HepG2 (cell line): ENCODE measurements around the gene EVA1A. TPM values are rescaled to one million over a fixed set of nuclear protein-coding genes. Genes with fewer than 3 reads are reported as not detected.

Experiments used
- DNMT3B ChIP-seq: conservative IDR thresholded peaks from 2 replicates; pipeline ENCODE4 v1.6.1; 2016; ENCODE audit warnings: missing biosample characterization, control low read depth
- EHMT2 ChIP-seq: fragments of 200-600 bp; sonication (generic); IDR thresholded peaks from 2 replicates; pipeline ENCODE4 v1.7.0; 2017; ENCODE audit warnings: antibody characterized with exemption, low read depth, low read length, borderline replicate concordance
- FOXJ3 ChIP-seq: sonication (generic); formaldehyde crosslinking; IDR thresholded peaks from 2 replicates; pipeline ENCODE4 v1.4.0; 2020; ENCODE audit warnings: missing genetic modification reagents, mild to moderate bottlenecking, borderline replicate concordance
- FOXO1 ChIP-seq: sonication (generic); formaldehyde crosslinking; IDR thresholded peaks from 2 replicates; pipeline ENCODE4 v1.4.0; 2020; ENCODE audit warnings: missing genetic modification reagents
- GFI1 ChIP-seq: sonication (generic); formaldehyde crosslinking; IDR thresholded peaks from 2 replicates; pipeline ENCODE4 v1.5.0; 2020; ENCODE audit warnings: missing genetic modification reagents, mild to moderate bottlenecking, borderline replicate concordance
- HOXA5 ChIP-seq: sonication (generic); formaldehyde crosslinking; IDR thresholded peaks from 2 replicates; pipeline ENCODE4 v1.4.0; 2020; ENCODE audit warnings: missing genetic modification reagents
- KLF12 ChIP-seq: sonication (generic); formaldehyde crosslinking; IDR thresholded peaks from 2 replicates; pipeline ENCODE4 v1.4.0; 2020; ENCODE audit warnings: missing genetic modification reagents, borderline replicate concordance
- KLF6 ChIP-seq: IDR thresholded peaks from 2 replicates; pipeline ENCODE4 v1.8.0; 2016; ENCODE audit warnings: missing biosample characterization, missing genetic modification reagents
- MAFG ChIP-seq: sonication (generic); formaldehyde crosslinking; IDR thresholded peaks from 2 replicates; pipeline ENCODE4 v1.5.1; 2020; ENCODE audit warnings: mild to moderate bottlenecking, missing genetic modification reagents
- MAFK ChIP-seq, 2 experiments: IDR thresholded peaks in 1 of 2; conservative IDR thresholded peaks in 1 of 2; 2 replicates each; pipeline ENCODE4 v1.6.1; 2011; ENCODE audit warnings: improper control_type of control experiment in 2 of 2, low read length in 2 of 2
- MEIS2 ChIP-seq: sonication (generic); formaldehyde crosslinking; IDR thresholded peaks from 2 replicates; pipeline ENCODE4 v1.9.0; 2021; ENCODE audit warnings: mild to moderate bottlenecking, missing genetic modification reagents
- SIX4 ChIP-seq: sonication (generic); formaldehyde crosslinking; IDR thresholded peaks from 2 replicates; pipeline ENCODE4 v1.4.0; 2020; ENCODE audit warnings: missing genetic modification reagents
- SMYD3 ChIP-seq: sonication (generic); formaldehyde crosslinking; IDR thresholded peaks from 2 replicates; pipeline ENCODE4 v1.8.1; 2023; ENCODE audit warnings: mild to moderate bottlenecking, missing genetic modification reagents
- SSRP1 ChIP-seq: IDR thresholded peaks from 2 replicates; pipeline ENCODE4 v1.6.1; 2016; ENCODE audit warnings: control low read depth
- TCF12 ChIP-seq, 2 experiments: fragments of 450-650 bp in 1 of 2; sonication (generic) in 1 of 2; formaldehyde crosslinking in 1 of 2; IDR thresholded peaks; 2 replicates each; pipeline versions ENCODE4 v1.6.1 to v1.8.0; 2017 to 2022; ENCODE audit warnings: antibody characterized with exemption in 1 of 2, mild to moderate bottlenecking in 1 of 2, missing genetic modification reagents in 1 of 2, moderate library complexity in 1 of 2
- TCF7 ChIP-seq: sonication (generic); IDR thresholded peaks from 2 replicates; pipeline ENCODE4 v1.6.1; 2016; ENCODE audit warnings: antibody characterized with exemption, low read depth
- TFAP4 ChIP-seq: sonication (generic); IDR thresholded peaks from 2 replicates; pipeline ENCODE4 v1.6.1; 2016; ENCODE audit warnings: low read depth, borderline replicate concordance
- THAP11 ChIP-seq: IDR thresholded peaks from 2 replicates; pipeline ENCODE4 v1.6.1; 2016; ENCODE audit warnings: missing biosample characterization, missing genetic modification reagents
- ZBTB7A ChIP-seq: sonication (generic); formaldehyde crosslinking; IDR thresholded peaks from 2 replicates; pipeline ENCODE4 v1.8.0; 2022; ENCODE audit warnings: mild to moderate bottlenecking, missing genetic modification reagents
- ZNF136 ChIP-seq: sonication (generic); formaldehyde crosslinking; IDR thresholded peaks from 2 replicates; pipeline ENCODE4 v1.8.1; 2022; ENCODE audit warnings: low read depth, mild to moderate bottlenecking, moderate library complexity, missing genetic modification reagents
- ZNF143 ChIP-seq: sonication (generic); formaldehyde crosslinking; IDR thresholded peaks from 2 replicates; pipeline ENCODE4 v1.4.0; 2020; ENCODE audit warnings: missing genetic modification reagents
- ZNF160 ChIP-seq: sonication (generic); formaldehyde crosslinking; IDR thresholded peaks from 2 replicates; pipeline ENCODE4 v1.8.0; 2022; ENCODE audit warnings: mild to moderate bottlenecking, inconsistent platforms, missing genetic modification reagents
- ZNF556 ChIP-seq: sonication (generic); formaldehyde crosslinking; IDR thresholded peaks from 2 replicates; pipeline ENCODE4 v1.4.0; 2020; ENCODE audit warnings: mild to moderate bottlenecking, missing genetic modification reagents, borderline replicate concordance
- ZNF674 ChIP-seq: sonication (generic); formaldehyde crosslinking; IDR thresholded peaks from 2 replicates; pipeline ENCODE4 v1.5.0; 2020; ENCODE audit warnings: low read depth, mild to moderate bottlenecking, missing genetic modification reagents
- ZNF747 ChIP-seq: sonication (generic); formaldehyde crosslinking; IDR thresholded peaks from 2 replicates; pipeline ENCODE4 v1.8.1; 2023; ENCODE audit warnings: missing genetic modification reagents, mild to moderate bottlenecking, borderline replicate concordance
- ZNF761 ChIP-seq: sonication (generic); formaldehyde crosslinking; conservative IDR thresholded peaks from 2 replicates; pipeline ENCODE4 v1.4.0; 2020; ENCODE audit warnings: mild to moderate bottlenecking, missing genetic modification reagents
- ZNF770 ChIP-seq: sonication (generic); formaldehyde crosslinking; IDR thresholded peaks from 2 replicates; pipeline ENCODE4 v1.5.0; 2020; ENCODE audit warnings: mild to moderate bottlenecking, missing genetic modification reagents
- ZNF792 ChIP-seq: IDR thresholded peaks from 2 replicates; pipeline ENCODE4 v1.6.1; 2016
- ZSCAN30 ChIP-seq: sonication (generic); formaldehyde crosslinking; IDR thresholded peaks from 2 replicates; pipeline ENCODE4 v1.5.0; 2020; ENCODE audit warnings: mild to moderate bottlenecking, missing genetic modification reagents
- polyA plus RNA-seq, 8 experiments: library from polyadenylated mRNA; depleted of rRNA in 3 of 8; stranded (reverse) in 7 of 8; unstranded in 1 of 8; fragments of >200 nt; fragmentation: Illumina TruSeq in 4 of 8; extraction: Trizol in 4 of 8; gene quantifications; 2 replicates each; pipeline versions ENCODE4 v1.2.1 to v1.2.3, GENCODE V29; 2011 to 2016; ENCODE audit warnings: low read depth in 4 of 8, missing spikeins in 1 of 8, mixed read lengths in 1 of 8; ENCODE audit not compliant: insufficient read depth in 1 of 8
- total RNA-seq, 5 experiments: library from RNA; depleted of rRNA; stranded (reverse); fragments of >200 nt; fragmentation: Illumina TruSeq; extraction: Trizol; gene quantifications; 2 replicates each; pipeline ENCODE4 v1.2.3, GENCODE V29; 2016; ENCODE audit warnings: low read depth in 1 of 5

Gene EVA1A
- total and polyA plus RNA-seq, 2 of the 13 experiments (the other 11 are each of a cell fraction or from before 2014, with no cell fraction given), result 57.5 to 57.8 TPM

- TF ChIP-seq MEIS2 (CRISPR knock-in tag) (peak; percentile 88), GFI1 (CRISPR knock-in tag) (peak; percentile 93), ZNF160 (0 out of 2 replicates have a peak, but pooled peaks have one; percentile 54), ZNF556 (CRISPR knock-in tag) (0 out of 2 replicates have a peak, but pooled peaks have one; percentile 43), KLF12 (CRISPR knock-in tag) (no peak), TCF7 (peak; percentile 98), THAP11 (CRISPR knock-in tag) (peak; percentile 33; the same call in 1 of the 2 replicates), FOXO1 (CRISPR knock-in tag) (peak; percentile 96), ZNF770 (peak; percentile 13; the same call in 1 of the 2 replicates), ZNF761 (CRISPR knock-in tag) (peak; percentile 83), MAFG (CRISPR knock-in tag) (no peak), ZNF674 (CRISPR knock-in tag) (0 out of 2 replicates have a peak, but pooled peaks have one; percentile 39), SMYD3 (CRISPR knock-in tag) (peak; percentile 87), ZSCAN30 (CRISPR knock-in tag) (peak; percentile 36; the same call in 1 of the 2 replicates), HOXA5 (CRISPR knock-in tag) (peak; percentile 54; the same call in 1 of the 2 replicates), TCF12 (IDR thresholded peaks at IDR 0.05) (no peak), TCF12 (CRISPR knock-in tag; IDR thresholded peaks at IDR 0.05) (peak; percentile 97), KLF6 (peak; percentile 6), ZBTB7A (CRISPR knock-in tag) (no peak), DNMT3B (peak; percentile 78; the same call in 1 of the 2 replicates), ZNF136 (CRISPR knock-in tag) (peak; percentile 74; the same call in 1 of the 2 replicates), SIX4 (CRISPR knock-in tag) (peak; percentile 21), ZNF143 (CRISPR knock-in tag) (no peak), TFAP4 (peak; percentile 79), MAFK (conservative IDR thresholded peaks at IDR 0.05 in 1 of 2, IDR thresholded peaks at IDR 0.05 in 1 of 2; ENCODE audit: low read length in 2 of 2) (peak; percentile 7 to 48; a peak in 2 of 4 replicates), ZNF792 (0 out of 2 replicates have a peak, but pooled peaks have one; percentile 86), ZNF747 (peak; percentile 55; the same call in 1 of the 2 replicates), SSRP1 (CRISPR knock-in tag) (peak; percentile 96), FOXJ3 (peak; percentile 98), EHMT2 (peak; percentile 25; the same call in 1 of the 2 replicates)
Measured at GRCh38 chr2:75480971-75481836, 79.5 kb downstream of the EVA1A start (continued).
